OCI-LY1 (cell line): ENCODE data around the gene AMT.

Source experiments
- H2AFZ ChIP-seq: fragments of 200-600 bp; sonication (generic), shearing (Covaris generic); 2 replicates; pipeline ENCODE4 v1.6.0; 2014; ENCODE audit warnings: antibody characterized with exemption, mild to moderate bottlenecking, low read length
- H3F3A ChIP-seq: fragments of 200-600 bp; sonication (generic), shearing (Covaris generic); 2 replicates; pipeline ENCODE4 v1.6.0; 2014; ENCODE audit warnings: mild to moderate bottlenecking, antibody characterized with exemption, low read length, moderate library complexity; ENCODE audit not compliant: insufficient read depth
- H3K27ac ChIP-seq: fragments of 200-600 bp; sonication (generic); 2 replicates; pipeline ENCODE4 v1.5.1; 2014; ENCODE audit warnings: low read length, mixed run types, mild to moderate bottlenecking, low read depth; ENCODE audit not compliant: poor library complexity, severe bottlenecking
- H3K27me3 ChIP-seq: fragments of 200-600 bp; sonication (generic); 2 replicates; pipeline ENCODE4 v1.6.0; 2014; ENCODE audit warnings: antibody characterized with exemption, mild to moderate bottlenecking, low read length, moderate library complexity; ENCODE audit not compliant: insufficient read depth
- H3K36me3 ChIP-seq: fragments of 200-600 bp; sonication (generic); 2 replicates; pipeline ENCODE4 v1.6.1; 2014; ENCODE audit warnings: mild to moderate bottlenecking, antibody characterized with exemption, low read length, moderate library complexity, mixed read lengths; ENCODE audit not compliant: insufficient read depth
- H3K4me1 ChIP-seq: fragments of 200-600 bp; sonication (generic); 2 replicates; pipeline ENCODE4 v1.5.1; 2014; ENCODE audit warnings: mild to moderate bottlenecking, low read length, moderate library complexity; ENCODE audit not compliant: insufficient read depth, severe bottlenecking
- H3K4me2 ChIP-seq: fragments of 200-600 bp; sonication (generic), shearing (Covaris generic); 2 replicates; pipeline ENCODE4 v1.6.1; 2014; ENCODE audit warnings: low read length
- H3K4me3 ChIP-seq: fragments of 200-600 bp; sonication (generic); 2 replicates; pipeline ENCODE4 v1.5.1; 2014; ENCODE audit warnings: low read length, low read depth, mild to moderate bottlenecking, mixed read lengths; ENCODE audit not compliant: poor library complexity, severe bottlenecking
- H3K79me2 ChIP-seq: fragments of 200-600 bp; shearing (Covaris generic); 2 replicates; pipeline ENCODE4 v1.6.1; 2016; ENCODE audit warnings: mixed run types, low read length, mixed read lengths; ENCODE audit not compliant: insufficient read depth
- H3K9ac ChIP-seq: fragments of 200-600 bp; sonication (generic), shearing (Covaris generic); 2 replicates; pipeline ENCODE4 v1.6.1; 2014; ENCODE audit warnings: mild to moderate bottlenecking, low read length, mixed read lengths
- H3K9me2 ChIP-seq: fragments of 200-600 bp; sonication (generic), shearing (Covaris generic); 2 replicates; pipeline ENCODE4 v1.6.1; 2014; ENCODE audit warnings: low read depth, mild to moderate bottlenecking, low read length, mixed read lengths
- H3K9me3 ChIP-seq: fragments of 200-600 bp; shearing (Covaris generic); 2 replicates; pipeline ENCODE4 v1.6.1; 2014; ENCODE audit warnings: low read length, mixed read lengths
- H4K20me1 ChIP-seq: fragments of 200-600 bp; sonication (generic), shearing (Covaris generic); 2 replicates; pipeline ENCODE4 v1.6.0; 2016; ENCODE audit warnings: mild to moderate bottlenecking, low read length; ENCODE audit not compliant: insufficient read depth
- CTCF ChIP-seq: fragments of 200-600 bp; sonication (generic), shearing (Covaris generic); IDR thresholded peaks from 2 replicates; pipeline ENCODE4 v1.5.1; 2017; ENCODE audit warnings: mild to moderate bottlenecking, antibody characterized with exemption, low read length, moderate library complexity, mixed read lengths
- EZH2 ChIP-seq: fragments of 200-600 bp; sonication (generic), shearing (Covaris generic); IDR thresholded peaks from 2 replicates; pipeline ENCODE4 v1.8.0; 2017; ENCODE audit warnings: borderline replicate concordance, mixed run types, mild to moderate bottlenecking, antibody characterized with exemption, low read length, moderate library complexity, mixed read lengths

The AMT gene

GRCh38 chr3:49460188-49460890, 38.1 kb upstream of the AMT start:
- no peaks in the 10 kb centered on the region for H3F3A ChIP-seq
- H3K27me3 ChIP-seq: no peaks in the 10 kb centered on the region
- H4K20me1 ChIP-seq: no peaks in the 10 kb centered on the region
- H3K4me2 ChIP-seq: no peak overlapping the region
- no peak overlapping the region for H3K27ac ChIP-seq
- no peaks in the 10 kb centered on the region for H3K4me1 ChIP-seq
- H3K9me2 ChIP-seq: no peaks in the 10 kb centered on the region
- no peak overlapping the region for H3K9ac ChIP-seq
- H3K9me3 ChIP-seq: no peaks in the 10 kb centered on the region
- no peak overlapping the region for H3K4me3 ChIP-seq
- no peaks in the 10 kb centered on the region for H3K79me2 ChIP-seq
- H3K36me3 ChIP-seq: no peaks in the 10 kb centered on the region
- H2AFZ ChIP-seq: no peak overlapping the region
- TF ChIP-seq EZH2: no peak
- TF ChIP-seq CTCF: no peak

- no peak overlapping the region for H2AFZ ChIP-seq
- H3F3A ChIP-seq: no peaks in the 10 kb centered on the region
- no peaks in the 10 kb centered on the region for H3K36me3 ChIP-seq
- no peak overlapping the region for H3K4me3 ChIP-seq
- no peaks in the 10 kb centered on the region for H3K4me1 ChIP-seq
- no peaks in the 10 kb centered on the region for H4K20me1 ChIP-seq
- TF ChIP-seq EZH2: no peak
- no peak for TF ChIP-seq CTCF
- H3K4me2 ChIP-seq: no peak overlapping the region
- no peaks in the 10 kb centered on the region for H3K79me2 ChIP-seq
- no peak overlapping the region for H3K9ac ChIP-seq
- no peaks in the 10 kb centered on the region for H3K27me3 ChIP-seq
- H3K27ac ChIP-seq: no peak overlapping the region
- H3K9me3 ChIP-seq: no peaks in the 10 kb centered on the region
- no peaks in the 10 kb centered on the region for H3K9me2 ChIP-seq
These were observed 34.2 kb upstream of the AMT start for GRCh38 chr3:49456466-49456865.

GRCh38 chr3:49454898-49455681, 32.8 kb upstream of the AMT start:
- H3K27me3 ChIP-seq: no peaks in the 10 kb centered on the region

More at GRCh38 chr3:49454898-49455681, 32.8 kb upstream of the AMT start:
- H3K4me3 ChIP-seq: no peak overlapping the region
- H3K27ac ChIP-seq: no peak overlapping the region
- H3K79me2 ChIP-seq: no peaks in the 10 kb centered on the region
- TF ChIP-seq EZH2: no peak
- no peak for TF ChIP-seq CTCF
- no peak overlapping the region for H3K4me2 ChIP-seq
- no peak overlapping the region for H3K9ac ChIP-seq
- H2AFZ ChIP-seq: no peak overlapping the region
- H4K20me1 ChIP-seq: no peaks in the 10 kb centered on the region
- no peaks in the 10 kb centered on the region for H3F3A ChIP-seq
- no peaks in the 10 kb centered on the region for H3K36me3 ChIP-seq
- no peaks in the 10 kb centered on the region for H3K9me2 ChIP-seq
- no peaks in the 10 kb centered on the region for H3K4me1 ChIP-seq
- no peaks in the 10 kb centered on the region for H3K9me3 ChIP-seq
